Measurements from ENCODE around the gene CNTNAP2. TPM values are rescaled to one million over a fixed set of nuclear protein-coding genes. Genes with fewer than 3 reads are reported as not detected.

Gene CNTNAP2
- total and polyA plus RNA-seq, 2 donors from 2014 or later = 0.06 to 0.13 TPM

GRCh38 chr7:148433521-148434180 is 2317.1 kb downstream of the CNTNAP2 start:
- Histone ChIP-seq H3K4me1 (ENCODE audit: control insufficient read depth in 2 of 3, insufficient read depth in 2 of 3, low read depth in 1 of 3, low read length in 3 of 3) (no peaks in the 10 kb centered on the region), H3K4me3 (ENCODE audit: low read length in 3 of 3) (no peak overlapping the region), H3K27ac (ENCODE audit: low read depth in 2 of 2, low read length in 2 of 2) (no peak overlapping the region), H3K36me3 (ENCODE audit: control insufficient read depth in 2 of 3, insufficient read depth in 3 of 3, low read length in 3 of 3) (no peaks in the 10 kb centered on the region), H3K9ac (ENCODE audit: low read length in 3 of 3) (no peak overlapping the region), H3K9me3 (ENCODE audit: control insufficient read depth in 2 of 3, insufficient read depth in 1 of 3, low read length in 3 of 3) (no peaks in the 10 kb centered on the region), H3K27me3 (ENCODE audit: control insufficient read depth, insufficient read depth, low read length) (no peaks in the 10 kb centered on the region)
- TF ChIP-seq CTCF (IDR thresholded peaks at IDR 0.05; ENCODE audit: borderline replicate concordance, extremely low read depth, insufficient read depth) = no peak
- intact Hi-C loops (cut with DNase I) = no loop called here
- FAIRE-seq (no peak), DNase-seq (no peak)

- H3K4me3 ChIP-seq (ENCODE audit: low read length in 3 of 3) = no peak overlapping the region
- H3K36me3 ChIP-seq (ENCODE audit: control insufficient read depth in 2 of 3, insufficient read depth in 3 of 3, low read length in 3 of 3) = no peaks in the 10 kb centered on the region
- no peak overlapping the region for H3K9ac ChIP-seq (ENCODE audit: low read length in 3 of 3)
- intact Hi-C loops (cut with DNase I) = no loop called here
- H3K27ac ChIP-seq (ENCODE audit: low read depth in 2 of 2, low read length in 2 of 2) = no peak overlapping the region
- H3K4me1 ChIP-seq (ENCODE audit: control insufficient read depth in 2 of 3, insufficient read depth in 2 of 3, low read depth in 1 of 3, low read length in 3 of 3) = no peaks in the 10 kb centered on the region
- DNase-seq = no peak
- TF ChIP-seq CTCF (IDR thresholded peaks at IDR 0.05; ENCODE audit: borderline replicate concordance, extremely low read depth, insufficient read depth) = no peak
- H3K9me3 ChIP-seq (ENCODE audit: control insufficient read depth in 2 of 3, insufficient read depth in 1 of 3, low read length in 3 of 3) = no peaks in the 10 kb centered on the region
- H3K27me3 ChIP-seq (ENCODE audit: control insufficient read depth, insufficient read depth, low read length) = no peaks in the 10 kb centered on the region
- no peak for FAIRE-seq
Measured at GRCh38 chr7:148434181-148434757, 2317.7 kb downstream of the CNTNAP2 start.

GRCh38 chr7:148434887-148435286 is 2318.3 kb downstream of the CNTNAP2 start:
- FAIRE-seq = no peak
- no peaks in the 10 kb centered on the region for H3K9me3 ChIP-seq (ENCODE audit: control insufficient read depth in 2 of 3, insufficient read depth in 1 of 3, low read length in 3 of 3)
- no peak overlapping the region for H3K9ac ChIP-seq (ENCODE audit: low read length in 3 of 3)
- no peak for DNase-seq
- H3K27ac ChIP-seq (ENCODE audit: low read depth in 2 of 2, low read length in 2 of 2) = no peak overlapping the region
- no peak overlapping the region for H3K4me3 ChIP-seq (ENCODE audit: low read length in 3 of 3)
- H3K36me3 ChIP-seq (ENCODE audit: control insufficient read depth in 2 of 3, insufficient read depth in 3 of 3, low read length in 3 of 3) = no peaks in the 10 kb centered on the region
- no peaks in the 10 kb centered on the region for H3K27me3 ChIP-seq (ENCODE audit: control insufficient read depth, insufficient read depth, low read length)
- no peaks in the 10 kb centered on the region for H3K4me1 ChIP-seq (ENCODE audit: control insufficient read depth in 2 of 3, insufficient read depth in 2 of 3, low read depth in 1 of 3, low read length in 3 of 3)
- intact Hi-C loops (cut with DNase I) = no loop called here
- no peak for TF ChIP-seq CTCF (IDR thresholded peaks at IDR 0.05; ENCODE audit: borderline replicate concordance, extremely low read depth, insufficient read depth)
